ENCODE results near the gene PCMTD2. TPM values are rescaled to one million over a fixed set of nuclear protein-coding genes. Genes with fewer than 3 reads are reported as not detected.

PCMTD2 gene
- total and polyA plus RNA-seq, 8 donors, result 14.1 to 107 (median 39.2) TPM

- TF ChIP-seq POLR2A (IDR thresholded peaks at IDR 0.05), result no peak
- TF ChIP-seq POLR2AphosphoS5 (IDR thresholded peaks at IDR 0.05), result no peak
- TF ChIP-seq CTCF (IDR thresholded peaks at IDR 0.05), result no peak
- no peak for TF ChIP-seq EP300 (IDR thresholded peaks at IDR 0.05)
- peaks cover 0 to 46% (median 0%) of the 10 kb centered on the region in 3 donors for H3K27me3 ChIP-seq
- 81 to 86% (median 83%) methylated on average over 9 of the region's 9 CpGs for WGBS, 5 donors
- DNase-seq, result peak in 1 of 2 donors; percentile 11
- H3K27ac ChIP-seq, result no peak overlapping the region
- H3K4me1 ChIP-seq, result no peaks in the 10 kb centered on the region
- intact Hi-C loops (cut with DNase I; ENCODE audit: low total_unique reads), result no loop called here
- H3K4me3 ChIP-seq, result no peak overlapping the region
- no peaks in the 10 kb centered on the region for H3K9me3 ChIP-seq
- no peaks in the 10 kb centered on the region for H3K36me3 ChIP-seq
These were observed 9.6 kb upstream of the PCMTD2 start for GRCh38 chr20:64245746-64246595.

- WGBS, 5 donors, result 76 to 81% (median 77%) methylated on average over 10 of the region's 10 CpGs
- TF ChIP-seq POLR2AphosphoS5 (IDR thresholded peaks at IDR 0.05), result no peak
- no peak for TF ChIP-seq EP300 (IDR thresholded peaks at IDR 0.05)
- no peak for TF ChIP-seq CTCF (IDR thresholded peaks at IDR 0.05)
- no peak for TF ChIP-seq POLR2A (IDR thresholded peaks at IDR 0.05)
- no peaks in the 10 kb centered on the region for H3K4me1 ChIP-seq
- no peaks in the 10 kb centered on the region for H3K36me3 ChIP-seq
- no peak overlapping the region for H3K27ac ChIP-seq
- DNase-seq, result peak in 1 of 2 donors; percentile 11
- H3K27me3 ChIP-seq, result peaks cover 0 to 49% (median 0%) of the 10 kb centered on the region in 3 donors
- no peaks in the 10 kb centered on the region for H3K9me3 ChIP-seq
- intact Hi-C loops (cut with DNase I; ENCODE audit: low total_unique reads), result no loop called here
- no peak overlapping the region for H3K4me3 ChIP-seq
These were observed 8.8 kb upstream of the PCMTD2 start for GRCh38 chr20:64246616-64247306.

GRCh38 chr20:64247307-64247618 is 8.3 kb upstream of the PCMTD2 start:
- WGBS, 5 donors, result 78 to 87% (median 82%) methylated on average over 8 to 9 of the region's 9 CpGs
- TF ChIP-seq POLR2AphosphoS5 (IDR thresholded peaks at IDR 0.05), result no peak
- TF ChIP-seq CTCF (IDR thresholded peaks at IDR 0.05), result no peak
- TF ChIP-seq EP300 (IDR thresholded peaks at IDR 0.05), result no peak
- no peak for TF ChIP-seq POLR2A (IDR thresholded peaks at IDR 0.05)
- H3K36me3 ChIP-seq, result no peaks in the 10 kb centered on the region
- DNase-seq, result peak in 1 of 2 donors; percentile 17
- H3K27me3 ChIP-seq, result peaks cover 0 to 54% (median 0%) of the 10 kb centered on the region in 3 donors
- intact Hi-C loops (cut with DNase I; ENCODE audit: low total_unique reads), result no loop called here
- no peaks in the 10 kb centered on the region for H3K4me1 ChIP-seq
- no peak overlapping the region for H3K4me3 ChIP-seq
- no peak overlapping the region for H3K27ac ChIP-seq
- H3K9me3 ChIP-seq, result no peaks in the 10 kb centered on the region

GRCh38 chr20:64247970-64248841 is 7.3 kb upstream of the PCMTD2 start:
- peak in 1 of 2 donors; percentile 10 for DNase-seq
- Histone ChIP-seq H3K9me3 (no peaks in the 10 kb centered on the region), H3K36me3 (no peaks in the 10 kb centered on the region), H3K27ac (no peak overlapping the region), H3K27me3 (peaks cover 0 to 63% (median 0%) of the 10 kb centered on the region in 3 donors), H3K4me1 (no peaks in the 10 kb centered on the region), H3K4me3 (no peak overlapping the region)
- intact Hi-C loops (cut with DNase I; ENCODE audit: low total_unique reads), result no loop called here
- 64 to 68% (median 65%) methylated on average over 23 to 33 of the region's 33 CpGs for WGBS, 5 donors
- no peak for TF ChIP-seq POLR2A (IDR thresholded peaks at IDR 0.05)

Measured in stomach (tissue), 9 donors.